HG03025 (cell line): ENCODE data around the gene KRTAP4-6.
"Not testable (repeated sequence)": the region's sequence is repeated elsewhere in the genome, so short reads cannot be mapped to it uniquely, and the experiment has no call there.

Experiments used
- ATAC-seq: cut with Tn5 transposase; IDR thresholded peaks from one replicate; pipeline ENCODE4 v1.9.1; 2021; ENCODE audit warnings: mild to moderate bottlenecking, moderate library complexity; ENCODE audit not compliant: unreplicated experiment, low FRiP score

Gene KRTAP4-6

DNA sequence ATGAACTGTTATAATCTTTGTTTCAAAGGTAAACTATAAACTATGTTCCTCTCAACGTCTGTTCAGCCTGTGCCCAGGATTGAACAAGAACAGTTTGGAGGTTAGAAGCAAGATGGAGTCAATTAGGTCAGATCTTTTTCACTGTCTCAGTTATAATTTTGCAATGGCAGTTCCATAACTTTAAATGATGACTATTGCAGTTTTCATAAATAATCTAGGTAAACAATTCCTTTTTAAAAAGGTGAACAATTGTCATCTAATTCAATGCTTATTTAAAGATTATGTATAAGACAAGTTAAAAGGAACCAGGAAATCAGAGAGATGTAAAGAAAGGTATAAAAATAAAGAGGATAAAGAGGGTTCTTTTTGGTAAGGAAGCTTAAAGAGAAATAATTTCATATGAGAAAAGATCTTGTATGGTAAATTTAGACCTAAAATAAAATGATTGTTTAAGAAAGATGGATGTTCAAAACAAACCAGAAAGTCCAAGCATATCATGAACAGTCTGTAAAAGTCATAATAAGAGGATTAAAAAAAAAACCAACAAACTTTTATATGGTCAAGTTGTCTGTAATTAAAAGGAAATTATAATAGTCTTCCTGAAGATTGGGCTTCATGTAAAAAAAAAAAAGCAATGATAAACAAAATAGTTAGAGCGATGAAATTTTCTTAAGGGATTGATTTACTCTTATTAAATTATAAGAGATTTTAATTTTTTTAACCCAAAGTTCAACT is 29.0 kb downstream of the KRTAP4-6 start:
- ATAC-seq = no peak

DNA sequence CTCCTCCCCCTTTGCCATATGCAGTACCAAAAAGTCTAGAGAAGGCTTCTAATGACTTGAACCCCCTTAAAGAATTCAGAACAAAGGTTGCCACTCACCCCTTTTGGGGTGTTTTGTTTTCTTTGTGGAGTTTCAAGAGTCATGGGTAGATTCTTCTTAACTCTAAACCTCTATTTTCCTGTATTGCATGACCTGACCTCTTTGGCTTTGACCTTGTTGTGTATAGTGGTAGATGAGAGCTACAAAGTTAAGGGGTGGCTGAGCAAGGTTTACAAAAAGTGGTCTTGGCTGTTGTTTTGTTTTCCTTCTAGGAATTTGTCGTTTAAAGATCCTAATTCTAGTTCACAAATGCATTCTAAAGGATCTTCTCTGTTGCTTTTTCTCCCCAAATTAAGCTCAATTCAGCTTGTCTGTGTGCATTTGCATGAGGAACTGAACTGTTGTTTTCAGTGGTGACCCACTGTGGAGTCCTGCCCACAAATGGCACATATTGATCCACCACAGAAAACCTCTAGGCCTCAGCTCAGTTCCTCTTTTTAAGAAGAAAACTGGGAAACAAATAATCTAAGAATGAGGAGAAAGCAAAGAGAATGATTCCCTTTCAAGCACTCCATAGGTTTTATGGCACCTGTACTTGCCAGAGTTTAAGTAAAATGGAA is 31.5 kb downstream of the KRTAP4-6 start:
- not testable (repeated sequence) for ATAC-seq

- ATAC-seq = no peak
Observed at GRCh38 chr17:41107941-41108450, 32.3 kb downstream of the KRTAP4-6 start.

- ATAC-seq = not testable (repeated sequence)
Observed at GRCh38 chr17:41105347-41105746, 35.0 kb downstream of the KRTAP4-6 start, which contains the start of gene KRTAP4-9. TSS of gene KRTAP4-9 (plus strand) at chr17:41105389. CDS start at chr17:41105389, 0 bp downstream.

DNA sequence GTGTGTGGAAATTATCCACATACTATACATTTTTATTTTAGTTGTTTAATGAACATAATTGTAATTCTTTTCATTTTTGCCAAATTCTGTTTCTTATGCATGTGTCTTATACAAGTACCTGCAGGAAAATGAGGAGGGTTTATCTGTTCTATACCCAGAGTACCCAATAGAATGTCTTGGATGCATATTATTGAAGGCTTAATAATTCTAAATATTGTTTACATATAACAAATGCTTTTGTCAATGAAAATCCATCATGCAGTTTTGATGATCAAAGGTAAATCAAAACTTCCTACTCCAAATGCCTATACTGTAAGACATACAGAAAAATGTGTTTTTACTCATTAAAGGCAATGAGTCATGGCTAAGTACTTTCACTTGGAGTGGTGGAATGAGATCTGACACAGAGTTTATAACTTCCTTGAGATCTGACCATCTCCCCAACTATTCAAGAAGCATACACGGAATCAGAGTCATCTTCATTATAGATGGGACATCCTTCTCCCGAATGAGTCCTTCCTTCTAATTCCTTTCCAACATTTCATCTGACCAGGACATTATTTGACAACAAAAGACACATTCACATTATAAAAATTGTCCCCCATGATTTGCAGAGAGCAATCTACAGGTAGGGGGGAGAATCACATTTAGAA is 35.8 kb downstream of the KRTAP4-6 start:
- not testable (repeated sequence) for ATAC-seq

GRCh38 chr17:41103896-41104295 is 36.4 kb downstream of the KRTAP4-6 start:
- ATAC-seq = no peak

GRCh38 chr17:41101586-41102259 is 38.6 kb downstream of the KRTAP4-6 start, which contains the start of gene KRTAP4-16:
TSS of gene KRTAP4-16 (minus strand) at chr17:41102209. CDS start at chr17:41102209, 0 bp downstream.
- ATAC-seq = no peak

DNA sequence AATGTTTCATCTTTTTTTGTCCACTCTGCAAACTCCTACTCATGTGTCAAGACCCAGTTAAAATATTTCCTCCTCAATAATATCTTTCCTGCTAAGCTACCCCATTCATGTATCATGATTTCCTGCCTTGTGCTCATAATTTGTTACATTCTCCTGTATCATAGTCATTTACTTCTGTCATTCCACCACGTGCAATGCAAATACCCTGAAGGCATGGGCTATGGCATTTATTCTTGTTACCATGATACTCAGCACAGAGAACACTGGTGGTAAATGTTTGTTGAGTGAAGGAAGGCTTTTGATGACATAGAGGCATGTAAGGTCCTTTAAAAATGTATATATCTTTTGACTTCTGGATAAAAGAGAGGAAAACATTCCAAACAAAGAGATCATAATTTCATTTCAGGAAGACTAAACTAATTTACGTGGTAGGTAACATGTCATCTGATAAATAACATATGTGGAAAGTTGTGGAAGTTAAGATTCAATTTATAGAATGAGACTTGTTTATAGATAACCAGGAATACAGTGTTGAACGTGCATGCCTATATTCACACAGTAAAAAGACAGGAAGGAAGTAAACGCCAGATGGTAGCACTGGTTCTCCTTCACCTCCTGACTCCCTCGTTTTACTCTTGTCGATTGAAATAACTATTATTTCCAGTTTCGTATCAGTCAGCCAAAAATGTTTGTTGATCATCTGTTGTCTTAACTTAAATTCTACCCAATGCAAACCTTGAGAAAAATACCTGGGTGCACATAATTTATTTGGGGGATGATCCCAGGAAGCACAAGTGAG is 40.5 kb downstream of the KRTAP4-6 start:
- ATAC-seq = not testable (repeated sequence)

- ATAC-seq = no peak
Observed at GRCh38 chr17:41098481-41098880, 41.9 kb downstream of the KRTAP4-6 start.

- no peak for ATAC-seq
Observed at GRCh38 chr17:41098042-41098441, 42.3 kb downstream of the KRTAP4-6 start, which contains the start of gene KRTAP4-8. TSS of gene KRTAP4-8 (minus strand) at chr17:41098142. CDS start at chr17:41098084, 58 bp downstream.

GRCh38 chr17:41096055-41096454 is 44.3 kb downstream of the KRTAP4-6 start:
- no peak for ATAC-seq
